ENCODE results near the gene KRTAP9-7.
"Not testable (repeated sequence)": the region's sequence is repeated elsewhere in the genome, so short reads cannot be mapped to it uniquely, and the experiment has no call there.

DNA sequence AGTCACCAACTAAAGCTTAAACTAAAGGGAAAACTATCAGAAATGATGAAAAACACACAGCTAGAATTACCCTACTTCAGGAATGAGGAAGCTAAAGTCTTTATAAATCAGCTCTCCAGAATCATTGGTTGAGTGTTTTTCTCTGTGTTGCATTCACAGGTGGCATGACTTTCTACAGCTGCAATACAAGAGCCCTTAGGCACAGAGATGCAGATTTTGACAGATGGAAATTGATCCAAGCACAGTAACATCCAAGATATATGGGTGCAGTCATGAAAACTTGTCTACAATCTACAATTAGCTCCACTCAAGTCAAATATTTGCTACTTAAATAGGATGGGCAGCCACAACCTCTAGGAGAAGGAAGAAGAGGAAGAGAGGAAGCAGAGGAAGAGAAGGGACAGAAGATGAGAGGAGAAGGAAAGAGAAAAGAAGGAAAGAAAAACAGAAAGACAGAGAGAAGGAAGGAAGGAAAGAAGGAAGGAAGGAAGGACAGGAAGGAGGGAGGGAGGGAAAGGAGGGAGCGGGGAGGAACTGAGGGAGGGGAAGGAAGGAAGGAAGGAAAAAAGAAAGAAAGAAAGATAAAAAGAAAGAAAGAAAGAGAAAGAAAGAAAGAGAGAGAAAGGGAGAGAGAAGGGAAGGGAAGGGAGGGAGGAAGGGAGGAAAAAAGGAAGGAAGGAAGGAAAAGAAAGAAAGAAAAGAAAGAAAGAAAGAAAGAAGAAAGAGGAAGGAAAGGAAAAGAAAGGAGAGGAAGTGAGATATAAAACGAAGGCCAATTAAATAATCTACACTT is 28.3 kb upstream of the KRTAP9-7 start:
- TF ChIP-seq CTCF, POLR2A (IDR thresholded peaks at IDR 0.05): not testable (repeated sequence)

All from transverse colon (tissue), 3 donors.